GM10266 (cell line): ENCODE measurements around the gene EYA4.

ENCODE experiments used
- DNase-seq: peaks from one replicate; pipeline ENCODE4 v3.0.0; 2012; ENCODE audit errors: extremely low spot score
- CTCF ChIP-seq: IDR thresholded peaks from 2 replicates; pipeline ENCODE4 v1.5.1; 2012; ENCODE audit warnings: mild to moderate bottlenecking, low read depth; ENCODE audit not compliant: control insufficient read depth, insufficient read depth; ENCODE audit errors: missing control alignments

EYA4 gene

GRCh38 chr6:133526436-133526835 lies 285.3 kb downstream of the EYA4 start:
- DNase-seq, result no peak
- no peak for TF ChIP-seq CTCF

DNA sequence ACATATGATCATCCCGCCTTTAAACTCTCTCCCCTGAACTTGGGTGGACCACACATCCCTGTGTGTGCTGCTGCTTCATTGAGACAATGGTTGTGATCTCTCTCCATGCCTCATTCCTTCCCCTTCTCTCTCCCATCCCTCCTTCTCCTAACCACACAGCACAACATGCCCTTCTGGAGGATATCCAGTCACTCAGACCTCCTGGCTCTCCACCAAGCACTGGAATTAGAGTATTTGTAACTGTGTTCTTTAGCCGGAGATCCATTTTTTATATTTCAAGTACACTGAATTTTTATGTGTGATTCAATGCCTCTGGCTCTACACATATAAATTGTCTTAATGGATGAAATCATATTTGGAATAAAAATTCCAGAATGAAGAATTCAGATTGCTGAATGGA lies 287.4 kb downstream of the EYA4 start:
- no peak for TF ChIP-seq CTCF
- no peak for DNase-seq

DNA sequence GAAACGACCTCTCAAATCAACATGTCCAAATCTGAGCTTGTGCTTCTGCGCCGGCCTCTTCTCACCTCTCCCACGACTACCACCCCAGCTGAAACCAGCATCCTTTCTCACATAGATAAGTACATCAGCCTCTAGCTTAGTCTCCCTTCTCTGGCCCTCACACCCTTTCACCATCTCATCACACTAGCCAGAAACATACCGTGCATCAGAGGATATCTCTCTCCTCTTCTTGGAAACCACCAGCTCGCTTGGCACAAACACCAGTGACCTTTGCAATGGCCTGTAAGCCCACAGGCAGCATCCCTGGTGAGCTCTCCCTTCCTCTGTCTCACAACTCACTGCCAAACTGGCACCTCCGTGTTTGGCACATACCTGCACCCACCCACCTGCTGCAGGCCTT lies 291.8 kb downstream of the EYA4 start:
- no peak for DNase-seq
- no peak for TF ChIP-seq CTCF

GRCh38 chr6:133539502-133540259 lies 298.5 kb downstream of the EYA4 start:
- TF ChIP-seq CTCF, result no peak
- no peak for DNase-seq

DNA sequence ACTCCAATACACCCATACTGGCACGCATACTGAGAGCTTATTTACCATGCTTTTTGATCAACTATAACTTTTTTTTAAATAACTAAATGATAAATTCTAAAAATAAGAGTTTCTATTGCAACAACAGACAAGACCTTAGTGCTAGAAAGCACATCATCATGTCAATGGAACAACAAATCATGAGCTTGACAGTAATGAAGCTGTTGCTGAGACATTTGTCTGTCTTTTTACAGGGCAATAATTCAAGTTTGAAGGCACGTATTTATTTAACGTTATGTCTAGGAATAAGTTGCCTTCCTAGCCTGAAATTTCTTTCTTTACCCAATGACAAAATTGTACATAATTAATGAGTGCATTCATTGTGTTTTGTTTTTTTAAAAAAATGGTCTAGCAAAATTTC lies 299.2 kb downstream of the EYA4 start:
- no peak for DNase-seq
- no peak for TF ChIP-seq CTCF

GRCh38 chr6:133541040-133541439 lies 299.9 kb downstream of the EYA4 start:
- DNase-seq, result no peak

More at GRCh38 chr6:133541040-133541439, 299.9 kb downstream of the EYA4 start:
- TF ChIP-seq CTCF, result no peak
